GM18951 (cell line): ENCODE data around the gene FALEC.
"Not testable (repeated sequence)": the region's sequence is repeated elsewhere in the genome, so short reads cannot be mapped to it uniquely, and the experiment has no call there.

ENCODE experiments used
- POLR2A ChIP-seq: IDR thresholded peaks from 4 replicates; pipeline ENCODE4 v1.6.1; 2011; ENCODE audit warnings: mild to moderate bottlenecking; ENCODE audit not compliant: insufficient read length, insufficient read depth; ENCODE audit errors: extremely low read depth
- in situ Hi-C: fragments of 300-500 bp; cut with MboI; formaldehyde crosslinking; loops from one replicate; pipeline ENCODE4 v1.12.0; 2022; ENCODE audit warnings: low sequenced_read_pairs, mixed read lengths, inconsistent platforms; ENCODE audit not compliant: unreplicated experiment

FALEC gene

GRCh38 chr1:150567717-150568593 is 52.4 kb downstream of the FALEC start:
- TF ChIP-seq POLR2A: no peak
- in situ Hi-C loops: loop anchor here (5.0 kb wide), 1 partner anchor 44 kb away; no protein-coding TSS in a partner anchor

- TF ChIP-seq POLR2A: peak; percentile 42
- in situ Hi-C loops: loop anchor here (5.0 kb wide), 1 partner anchor 44 kb away; no protein-coding TSS in a partner anchor
These were observed 53.0 kb downstream of the FALEC start for GRCh38 chr1:150568594-150568966.

- in situ Hi-C loops: no loop called here
- TF ChIP-seq POLR2A: peak; percentile 43
These were observed 57.5 kb downstream of the FALEC start for GRCh38 chr1:150572918-150573647.

- in situ Hi-C loops: not testable (repeated sequence)
These were observed 58.1 kb downstream of the FALEC start for GRCh38 chr1:150573648-150574071.

- no peak for TF ChIP-seq POLR2A
- in situ Hi-C loops: no loop called here
These were observed 58.9 kb downstream of the FALEC start for GRCh38 chr1:150574260-150575071.

GRCh38 chr1:150575072-150575489 is 59.5 kb downstream of the FALEC start:
- no peak for TF ChIP-seq POLR2A
- in situ Hi-C loops: no loop called here

GRCh38 chr1:150575518-150576366 is 60.2 kb downstream of the FALEC start:
- in situ Hi-C loops: no loop called here

GRCh38 chr1:150576367-150576711 is 60.8 kb downstream of the FALEC start:
- in situ Hi-C loops: no loop called here
- no peak for TF ChIP-seq POLR2A

More at GRCh38 chr1:150575518-150576366, 60.2 kb downstream of the FALEC start:
- no peak for TF ChIP-seq POLR2A

- TF ChIP-seq POLR2A: no peak
- in situ Hi-C loops: no loop called here
These were observed 61.4 kb downstream of the FALEC start for GRCh38 chr1:150576794-150577556.

GRCh38 chr1:150577557-150578271 is 62.2 kb downstream of the FALEC start:
- TF ChIP-seq POLR2A: no peak
- in situ Hi-C loops: no loop called here
